HAP-1 (cell line): ENCODE data around the gene QPCT.

Experiments
- DNase-seq, 2 experiments: peaks; one replicate each; pipeline ENCODE4 v3.0.0-alpha.2; 2016 to 2020; ENCODE audit warnings: low spot score in 2 of 2
- H3K27me3 ChIP-seq: fragments of 250-450 bp; sonication (Bioruptor Pico); 2 replicates; pipeline ENCODE4 v1.5.1; 2020; ENCODE audit warnings: low read depth, mild to moderate bottlenecking, moderate library complexity
- H3K36me3 ChIP-seq: fragments of 250-450 bp; sonication (Bioruptor Pico); replicated peaks from 2 replicates; pipeline ENCODE4 v1.5.1; 2020; ENCODE audit warnings: mild to moderate bottlenecking
- H3K4me1 ChIP-seq: fragments of 250-450 bp; sonication (Bioruptor Pico); 2 replicates; pipeline ENCODE4 v1.5.1; 2020; ENCODE audit warnings: mild to moderate bottlenecking
- H3K4me3 ChIP-seq: fragments of 250-450 bp; sonication (Bioruptor Pico); 2 replicates; pipeline ENCODE4 v1.5.1; 2020; ENCODE audit warnings: mild to moderate bottlenecking, moderate library complexity
- H3K9me3 ChIP-seq: fragments of 250-450 bp; sonication (Bioruptor Pico); 2 replicates; pipeline ENCODE4 v1.5.1; 2020; ENCODE audit warnings: mild to moderate bottlenecking, moderate library complexity
- in situ Hi-C: fragments of 300-500 bp; cut with MboI; formaldehyde crosslinking; loops from 3 replicates; pipeline ENCODE4 v1.14.3; 2020; ENCODE audit warnings: low sequenced_read_pairs, inconsistent platforms, mixed read lengths

The QPCT gene

DNA sequence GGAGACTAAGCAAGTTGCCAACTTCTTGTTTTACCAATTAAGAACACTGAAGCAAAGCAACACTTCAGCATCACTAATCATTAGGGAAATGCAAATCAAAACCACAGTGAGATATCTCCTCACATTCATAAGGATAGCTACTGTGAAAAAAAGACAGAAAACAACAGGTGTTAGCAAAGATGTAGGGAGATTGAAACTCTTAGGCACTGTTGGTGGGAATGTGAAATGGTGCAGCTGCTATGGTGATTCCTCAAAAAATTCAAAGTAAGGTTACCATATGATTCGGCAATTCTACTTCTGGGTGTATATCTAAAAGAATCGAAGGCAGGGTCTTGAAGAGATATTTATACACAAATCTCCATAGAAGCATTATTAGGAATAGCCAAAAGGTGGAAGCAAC is 11.2 kb upstream of the QPCT start:
- H3K27me3 ChIP-seq: peaks cover 44% of the 10 kb centered on the region
- no peak for DNase-seq
- no peak overlapping the region for H3K4me3 ChIP-seq
- in situ Hi-C loops: no loop called here
- no peaks in the 10 kb centered on the region for H3K36me3 ChIP-seq
- H3K9me3 ChIP-seq: no peaks in the 10 kb centered on the region
- peaks cover 27% of the 10 kb centered on the region for H3K4me1 ChIP-seq

DNA sequence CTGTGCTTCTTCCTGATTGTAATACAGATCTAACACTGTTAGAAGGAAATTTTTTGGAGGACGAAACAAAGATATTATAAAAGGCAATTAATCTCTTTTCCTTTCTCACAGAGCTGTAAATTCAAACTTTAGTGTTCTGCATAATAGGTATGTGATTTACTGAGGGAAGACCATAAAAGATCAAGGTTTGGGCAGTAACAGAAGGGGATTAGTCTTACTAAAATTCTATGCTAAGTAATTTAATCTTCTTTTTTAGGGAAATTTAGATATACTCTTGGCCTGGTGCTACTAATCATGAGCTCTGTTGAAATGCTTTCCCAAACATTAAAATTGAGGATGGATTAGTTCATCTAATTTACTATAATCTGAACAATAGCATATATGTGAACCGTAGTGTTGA is 8.8 kb upstream of the QPCT start:
- Histone ChIP-seq H3K9me3 (no peaks in the 10 kb centered on the region), H3K36me3 (no peaks in the 10 kb centered on the region), H3K4me3 (no peak overlapping the region), H3K4me1 (peaks cover 25% of the 10 kb centered on the region), H3K27me3 (peaks cover 37% of the 10 kb centered on the region)
- peak in 1 of 2 experiments; percentile 96 for DNase-seq
- in situ Hi-C loops: no loop called here

DNA sequence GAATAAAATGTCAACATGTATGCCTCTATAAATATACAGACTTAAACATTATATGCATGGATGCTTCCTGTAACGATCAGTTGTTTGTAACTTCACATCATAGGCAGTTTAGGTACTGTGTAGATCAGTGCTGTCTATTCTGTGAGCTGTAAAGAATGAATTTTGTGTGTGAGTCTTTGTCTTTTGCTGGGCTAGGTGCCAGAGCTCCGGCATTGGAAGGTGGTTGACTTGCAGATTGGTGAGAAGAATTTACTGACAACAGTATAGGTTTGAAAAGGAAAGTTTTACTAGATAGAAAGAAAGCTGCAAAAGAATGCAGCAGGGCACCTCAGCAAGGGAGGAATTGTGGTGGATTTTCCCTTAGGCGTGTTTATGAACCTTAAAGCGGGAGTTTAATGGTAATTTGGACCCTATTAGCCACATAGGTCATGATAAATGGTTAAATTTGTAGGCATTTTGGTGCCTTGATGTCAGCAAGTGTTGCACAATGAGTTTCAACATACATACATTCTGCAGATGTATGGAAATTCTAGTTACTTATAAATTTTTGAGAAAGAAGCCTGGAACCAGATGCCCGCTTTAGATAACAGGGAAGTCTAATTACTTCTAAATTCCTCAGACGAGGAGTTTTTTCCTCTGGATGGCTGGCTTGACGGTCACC is 6.7 kb upstream of the QPCT start:
- H3K4me1 ChIP-seq: peaks cover 21% of the 10 kb centered on the region
- H3K9me3 ChIP-seq: no peaks in the 10 kb centered on the region
- no peaks in the 10 kb centered on the region for H3K36me3 ChIP-seq
- peaks cover 19% of the 10 kb centered on the region for H3K27me3 ChIP-seq
- DNase-seq: peak; percentile 88 to 93
- no peak overlapping the region for H3K4me3 ChIP-seq
- in situ Hi-C loops: no loop called here

DNA sequence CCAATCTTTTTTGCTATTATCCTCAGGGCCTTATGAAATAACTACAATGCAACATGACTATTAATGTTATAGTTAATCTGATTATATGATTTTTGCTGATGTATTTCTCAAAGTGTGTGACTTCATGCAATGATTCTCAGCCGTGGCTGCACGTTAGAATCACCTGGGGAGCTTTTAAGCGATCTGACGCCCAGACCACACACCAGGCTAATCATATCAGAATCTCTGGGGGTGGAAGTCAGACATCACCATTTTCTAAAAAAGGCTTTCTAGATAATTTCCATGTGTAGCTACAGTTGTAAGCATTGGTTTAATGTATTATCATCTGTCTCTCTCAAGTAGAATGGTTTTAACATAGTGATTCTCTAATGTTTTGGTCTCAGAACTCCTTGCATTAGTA is 5.5 kb upstream of the QPCT start:
- no peak for DNase-seq
- no peaks in the 10 kb centered on the region for H3K9me3 ChIP-seq
- peaks cover 24% of the 10 kb centered on the region for H3K4me1 ChIP-seq
- peaks cover 7% of the 10 kb centered on the region for H3K27me3 ChIP-seq
- in situ Hi-C loops: no loop called here
- no peaks in the 10 kb centered on the region for H3K36me3 ChIP-seq
- no peak overlapping the region for H3K4me3 ChIP-seq

DNA sequence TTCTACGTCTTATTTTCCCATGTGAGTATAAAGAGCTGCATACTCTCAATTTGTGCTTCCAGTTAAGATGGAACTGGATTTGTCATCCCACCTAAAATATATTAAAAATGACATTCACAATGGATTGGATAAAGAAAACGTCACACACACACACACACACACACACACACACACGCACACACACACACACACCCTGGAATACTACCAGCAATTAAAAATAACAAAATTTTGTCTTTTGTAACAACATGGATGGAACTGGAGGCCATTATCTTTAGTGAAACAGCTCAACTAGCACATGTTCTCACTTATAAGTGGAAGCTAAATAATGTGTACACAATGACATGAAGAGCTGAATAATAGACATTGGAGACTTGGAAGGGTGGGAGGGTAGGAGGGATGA is 3.8 kb upstream of the QPCT start:
- in situ Hi-C loops: no loop called here
- Histone ChIP-seq H3K27me3 (no peaks in the 10 kb centered on the region), H3K4me3 (no peak overlapping the region), H3K9me3 (no peaks in the 10 kb centered on the region), H3K36me3 (no peaks in the 10 kb centered on the region), H3K4me1 (peaks cover 27% of the 10 kb centered on the region)
- no peak for DNase-seq

DNA sequence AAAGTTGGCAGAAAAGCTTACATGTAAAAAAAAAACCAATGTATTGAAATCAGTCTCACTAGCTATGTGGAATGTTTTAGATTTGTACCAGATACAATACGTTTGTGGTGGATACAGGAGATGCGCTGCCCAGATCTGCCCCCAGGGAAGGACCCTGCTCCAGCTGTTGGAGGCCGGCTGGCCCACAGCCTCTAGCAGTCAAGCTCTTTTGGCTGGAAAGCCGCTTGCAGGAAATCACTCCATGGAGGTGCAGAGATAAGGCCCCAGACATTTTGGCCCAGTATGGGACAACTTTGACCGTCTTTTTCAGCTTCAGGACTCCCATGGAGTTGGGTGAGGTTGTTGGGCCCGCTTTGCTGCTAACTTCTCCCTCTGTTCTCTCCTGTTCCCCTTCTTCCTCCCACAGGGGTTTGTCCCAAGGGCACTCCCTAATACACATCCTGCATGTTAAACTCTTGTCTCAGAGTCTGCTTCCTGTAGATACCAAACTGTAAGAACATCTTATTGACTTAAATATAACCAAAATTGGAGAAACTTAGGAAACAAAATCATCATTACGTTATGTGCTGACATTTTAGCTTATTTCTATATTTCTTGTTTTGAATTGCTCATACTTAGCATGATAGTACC is 1.7 kb upstream of the QPCT start:
- Histone ChIP-seq H3K4me1 (peaks cover 17% of the 10 kb centered on the region), H3K9me3 (no peaks in the 10 kb centered on the region), H3K4me3 (no peak overlapping the region), H3K27me3 (no peaks in the 10 kb centered on the region), H3K36me3 (no peaks in the 10 kb centered on the region)
- no peak for DNase-seq
- in situ Hi-C loops: no loop called here

DNA sequence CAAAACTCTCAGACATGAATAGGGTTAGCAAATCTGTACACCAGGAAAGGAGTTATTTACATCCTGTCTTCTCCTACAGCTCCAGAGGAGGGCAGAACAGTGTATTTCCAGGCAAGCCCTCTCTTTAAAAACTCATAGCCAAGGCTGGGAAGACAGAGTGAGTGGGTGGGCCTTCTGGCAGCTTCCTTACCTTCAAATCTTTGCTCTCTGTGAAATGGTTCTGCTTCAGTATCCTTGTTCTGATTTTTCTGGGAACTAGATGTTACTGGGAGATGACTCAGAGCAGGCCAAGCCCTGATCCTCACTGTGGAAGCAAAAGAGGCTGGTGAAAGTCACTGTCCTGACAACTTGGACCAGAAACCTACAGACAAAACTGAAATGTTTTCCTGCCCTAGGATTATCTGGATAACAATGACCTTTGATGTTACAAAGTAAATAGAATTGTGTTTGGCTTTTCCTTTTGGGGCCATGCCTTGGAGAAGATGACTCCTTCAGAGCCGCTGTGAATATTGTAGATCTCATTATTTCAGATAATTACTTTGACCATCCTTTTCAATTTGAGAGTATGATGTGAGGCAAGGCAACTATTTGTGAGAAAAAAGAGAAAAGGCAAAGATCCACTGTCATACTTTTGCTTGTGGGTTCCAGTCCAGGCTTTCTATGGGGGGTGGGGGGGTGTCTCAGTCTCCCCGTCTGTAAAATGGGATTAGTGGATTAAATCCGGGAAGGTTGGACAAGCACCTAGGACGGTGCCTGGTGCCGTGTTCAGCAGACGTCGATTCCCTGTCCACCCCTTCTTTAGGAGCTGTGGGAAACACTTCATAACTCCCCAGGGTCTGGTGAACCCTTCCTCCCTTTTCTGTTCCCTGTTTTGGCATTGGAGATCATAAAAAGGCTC is 644 bp upstream of the QPCT start:
- H3K36me3 ChIP-seq: no peaks in the 10 kb centered on the region
- peaks cover 10% of the 10 kb centered on the region for H3K4me1 ChIP-seq
- DNase-seq: peak; percentile 32 to 39
- H3K27me3 ChIP-seq: no peaks in the 10 kb centered on the region
- H3K4me3 ChIP-seq: peak overlapping the region; percentile 45
- H3K9me3 ChIP-seq: no peaks in the 10 kb centered on the region
- in situ Hi-C loops: no loop called here

DNA sequence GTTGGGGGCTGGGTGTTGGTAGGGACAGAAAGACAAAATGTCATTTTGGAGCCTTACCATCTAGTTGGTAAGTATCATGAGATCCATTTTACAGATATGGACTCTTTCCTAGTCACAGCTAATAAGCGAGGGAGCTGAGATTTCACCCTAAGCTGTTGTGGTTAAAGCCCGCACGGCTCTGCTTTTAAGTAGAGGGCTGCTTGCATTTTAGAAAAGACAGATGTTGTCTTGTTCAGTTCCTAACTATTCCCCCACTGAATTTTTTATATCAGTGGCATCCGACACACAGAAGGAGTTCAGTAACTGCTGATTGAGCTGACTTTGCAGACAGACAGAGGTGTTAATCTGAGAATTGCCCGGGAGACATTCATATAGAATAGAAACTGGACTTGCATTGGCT is 3.7 kb downstream of the QPCT start:
- in situ Hi-C loops: no loop called here
- Histone ChIP-seq H3K27me3 (no peaks in the 10 kb centered on the region), H3K4me1 (peaks cover 10% of the 10 kb centered on the region), H3K36me3 (no peaks in the 10 kb centered on the region), H3K9me3 (no peaks in the 10 kb centered on the region), H3K4me3 (no peak overlapping the region)
- DNase-seq: no peak

DNA sequence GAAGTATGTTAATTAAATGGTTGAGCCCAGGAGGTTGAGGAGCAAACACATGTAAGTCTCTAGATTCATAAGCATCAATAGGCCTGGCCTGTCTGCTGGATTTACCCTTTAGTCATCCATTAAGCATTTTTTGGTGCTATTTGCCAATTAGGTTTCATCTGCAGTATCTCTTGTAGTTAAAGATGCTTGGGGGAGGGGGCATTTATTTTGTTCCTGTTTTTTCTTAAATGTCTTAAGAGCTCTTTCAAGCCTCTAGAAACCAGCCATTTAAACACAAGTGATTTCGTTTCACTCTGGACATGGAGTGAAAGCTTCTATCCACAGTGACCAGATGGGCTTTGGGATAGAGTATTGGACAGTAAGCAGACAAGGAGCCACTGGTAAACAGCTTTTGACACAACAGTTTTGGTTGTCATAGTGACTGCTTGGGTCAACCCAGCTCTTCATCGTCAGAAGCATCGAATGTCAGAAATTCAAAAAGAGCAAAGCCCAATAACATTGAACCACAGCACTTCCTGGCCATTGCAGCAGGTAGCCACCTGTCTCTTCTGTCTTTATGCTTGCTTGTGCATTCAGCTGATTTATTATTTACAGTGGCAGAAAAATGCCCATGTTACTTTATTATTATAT is 4.9 kb downstream of the QPCT start:
- H3K4me3 ChIP-seq: no peak overlapping the region
- no peak for DNase-seq
- H3K27me3 ChIP-seq: no peaks in the 10 kb centered on the region
- no peaks in the 10 kb centered on the region for H3K9me3 ChIP-seq
- H3K36me3 ChIP-seq: no peaks in the 10 kb centered on the region
- in situ Hi-C loops: no loop called here
- peaks cover 3% of the 10 kb centered on the region; the same call in 1 of the 2 replicates for H3K4me1 ChIP-seq

DNA sequence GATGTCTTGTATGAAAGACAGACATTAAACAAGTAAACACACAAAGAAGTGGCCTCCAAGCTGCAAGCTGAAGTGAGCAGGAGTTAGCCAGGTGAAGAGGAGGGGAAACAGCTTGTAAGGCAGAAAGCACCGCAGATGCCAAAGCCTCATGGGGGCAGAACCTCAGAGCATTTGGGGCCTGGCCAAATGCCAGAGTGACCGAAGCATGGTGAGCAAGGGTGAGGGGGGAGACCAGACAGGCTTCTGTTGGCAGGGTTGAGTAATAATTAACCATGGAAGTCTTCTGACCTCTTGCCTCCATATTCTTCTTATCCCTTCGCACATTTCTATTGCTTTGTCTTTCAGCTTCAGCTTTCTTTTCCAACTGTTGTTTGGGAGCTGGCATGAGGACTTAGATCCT is 5.6 kb downstream of the QPCT start:
- H3K9me3 ChIP-seq: no peaks in the 10 kb centered on the region
- in situ Hi-C loops: no loop called here
- H3K27me3 ChIP-seq: no peaks in the 10 kb centered on the region
- no peak for DNase-seq
- 0 out of 2 replicates have a peak, but pooled peaks cover 2% of the 10 kb centered on the region for H3K4me1 ChIP-seq
- H3K36me3 ChIP-seq: no peaks in the 10 kb centered on the region
- no peak overlapping the region for H3K4me3 ChIP-seq

DNA sequence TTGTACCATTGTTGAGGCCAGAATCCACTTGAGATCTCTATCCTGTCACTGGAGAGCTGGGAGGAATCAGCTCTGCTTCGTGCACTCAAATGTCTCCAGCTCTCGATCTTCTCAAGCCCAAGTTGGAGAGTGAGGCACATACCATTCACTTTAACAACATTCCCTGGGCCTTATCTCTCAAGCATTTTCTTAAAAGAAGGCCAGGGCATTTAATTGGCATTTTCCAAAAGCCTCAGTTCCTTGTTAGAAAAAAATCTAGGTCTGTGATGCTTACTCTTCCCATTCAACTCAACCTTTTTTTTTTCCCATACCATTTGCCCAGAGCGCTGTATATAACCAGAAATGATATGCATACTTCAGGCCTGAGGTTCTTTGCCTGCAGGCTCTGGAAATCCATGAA is 10.1 kb downstream of the QPCT start:
- Histone ChIP-seq H3K27me3 (no peaks in the 10 kb centered on the region), H3K4me1 (no peaks in the 10 kb centered on the region), H3K9me3 (no peaks in the 10 kb centered on the region), H3K4me3 (no peak overlapping the region), H3K36me3 (no peaks in the 10 kb centered on the region)
- no peak for DNase-seq
- in situ Hi-C loops: no loop called here

DNA sequence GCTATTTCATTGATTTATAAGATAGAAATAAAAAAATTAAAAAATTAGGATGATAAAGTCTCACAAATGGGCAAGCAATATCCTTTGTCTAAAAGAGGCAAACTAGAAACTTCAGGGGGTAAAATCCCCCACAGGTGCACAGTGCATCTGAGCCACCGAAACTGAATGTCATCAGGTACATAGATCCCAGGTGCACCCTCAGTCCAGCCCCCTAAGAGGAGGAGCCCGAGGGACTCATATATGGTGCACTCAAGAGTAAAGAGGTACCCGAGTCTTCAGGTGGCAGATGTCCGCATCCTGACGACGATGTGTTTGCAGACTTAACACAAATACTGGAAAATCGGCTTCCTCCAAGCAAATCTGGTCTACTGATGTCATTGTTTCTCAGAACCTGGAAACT is 11.3 kb downstream of the QPCT start:
- in situ Hi-C loops: no loop called here
- H3K36me3 ChIP-seq: no peaks in the 10 kb centered on the region

DNA sequence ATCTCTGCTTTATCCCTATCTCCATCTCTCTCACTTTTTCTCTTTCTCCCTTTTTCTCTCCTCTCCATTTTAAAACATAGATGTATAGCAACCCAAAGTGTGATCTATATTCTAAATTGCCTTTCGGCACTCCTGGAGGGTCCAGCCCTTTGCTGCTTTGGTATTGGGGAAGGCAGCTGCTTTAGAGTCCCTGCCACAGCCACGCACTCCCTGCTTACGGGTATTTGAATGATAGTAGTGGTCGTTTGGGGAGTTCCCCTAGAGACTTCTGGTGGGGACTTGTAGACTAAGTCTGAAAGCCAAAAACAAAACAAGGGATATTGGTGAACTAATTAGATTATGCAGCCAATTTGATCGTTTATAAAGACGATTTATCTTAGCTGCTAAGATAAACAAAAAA is 11.9 kb downstream of the QPCT start:
- no peaks in the 10 kb centered on the region for H3K9me3 ChIP-seq
- H3K4me1 ChIP-seq: no peaks in the 10 kb centered on the region
- H3K4me3 ChIP-seq: no peak overlapping the region
- H3K36me3 ChIP-seq: no peaks in the 10 kb centered on the region
- DNase-seq: no peak
- in situ Hi-C loops: no loop called here
- H3K27me3 ChIP-seq: no peaks in the 10 kb centered on the region

More for the DNA sequence above, 11.3 kb downstream of the QPCT start:
- Histone ChIP-seq H3K9me3 (no peaks in the 10 kb centered on the region), H3K27me3 (no peaks in the 10 kb centered on the region), H3K4me1 (no peaks in the 10 kb centered on the region), H3K4me3 (no peak overlapping the region)
- no peak for DNase-seq

DNA sequence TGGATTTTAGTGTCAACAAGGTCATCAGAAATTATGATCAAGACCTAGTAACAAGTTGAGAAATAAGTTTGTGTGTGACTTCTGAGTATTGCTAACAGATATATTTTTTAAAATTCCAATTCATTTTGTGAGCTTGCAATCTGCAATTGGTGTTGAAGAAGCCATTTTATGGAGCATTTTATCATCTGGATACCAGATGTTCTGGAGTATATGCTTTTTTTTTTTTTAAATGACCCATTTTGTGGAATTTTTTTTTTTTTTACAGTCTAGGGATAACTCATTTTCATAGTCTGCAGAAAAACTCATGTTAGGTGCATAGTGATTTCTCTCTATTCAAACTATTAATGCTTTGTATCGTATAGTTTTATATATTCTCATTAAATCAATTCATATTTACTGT is 12.6 kb downstream of the QPCT start:
- in situ Hi-C loops: no loop called here
- no peaks in the 10 kb centered on the region for H3K27me3 ChIP-seq
- no peaks in the 10 kb centered on the region for H3K9me3 ChIP-seq
- no peaks in the 10 kb centered on the region for H3K4me1 ChIP-seq
- H3K36me3 ChIP-seq: no peaks in the 10 kb centered on the region
- H3K4me3 ChIP-seq: no peak overlapping the region
- DNase-seq: no peak
